ENCODE measurements around the gene AP2A1.

Gene AP2A1

GRCh38 chr19:49793561-49793840, 26.7 kb downstream of the AP2A1 start:
- no peak for DNase-seq (ENCODE audit: low read depth in 2 of 2)

DNA sequence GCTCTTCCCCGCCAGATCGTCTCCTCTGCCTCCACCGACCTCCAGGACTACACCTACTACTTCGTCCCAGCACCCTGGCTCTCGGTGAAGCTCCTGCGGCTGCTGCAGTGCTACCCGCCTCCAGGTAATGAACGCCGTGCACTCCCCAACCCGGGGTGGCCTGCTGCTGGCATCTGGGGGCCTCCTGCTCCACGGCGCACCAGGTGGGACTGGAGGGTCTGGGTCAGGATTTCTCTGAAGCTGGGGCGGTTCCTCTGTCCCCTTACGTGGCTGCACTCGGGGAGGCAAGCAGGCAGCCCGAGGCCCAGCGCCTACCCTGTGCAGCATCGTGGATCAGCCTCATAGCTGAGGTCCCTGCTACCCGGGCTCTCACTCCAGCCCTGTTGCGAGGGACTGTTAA, 28.8 kb downstream of the AP2A1 start:
- no peak for DNase-seq (ENCODE audit: low read depth in 2 of 2)

GRCh38 chr19:49798574-49798973, 31.8 kb downstream of the AP2A1 start:
- no peak for DNase-seq (ENCODE audit: low read depth in 2 of 2)

GRCh38 chr19:49799271-49799797, 32.5 kb downstream of the AP2A1 start:
- no peak for DNase-seq (ENCODE audit: low read depth in 2 of 2)

GRCh38 chr19:49799798-49800376, 33.1 kb downstream of the AP2A1 start:
- DNase-seq (ENCODE audit: low read depth in 2 of 2): no peak

DNA sequence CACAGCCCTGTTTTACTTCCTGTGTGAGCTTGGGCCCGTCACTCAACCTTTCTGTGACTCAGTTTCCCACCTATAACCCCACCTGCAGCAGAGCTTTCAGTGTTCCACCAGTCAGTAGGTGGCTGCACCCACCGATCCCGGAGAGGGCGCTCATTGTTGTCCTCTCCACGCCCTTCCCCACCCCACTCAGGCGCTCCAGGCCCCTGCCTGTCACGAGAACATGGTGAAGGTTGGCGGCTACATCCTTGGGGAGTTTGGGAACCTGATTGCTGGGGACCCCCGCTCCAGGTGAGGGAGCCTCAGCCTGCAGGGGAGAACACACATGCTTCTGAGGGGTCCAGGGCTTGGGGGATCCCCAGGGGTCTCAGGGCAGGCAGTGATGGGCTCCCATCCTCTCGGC, 34.0 kb downstream of the AP2A1 start:
- DNase-seq (ENCODE audit: low read depth in 2 of 2): no peak

- DNase-seq (ENCODE audit: low read depth in 2 of 2): no peak
These were observed 34.6 kb downstream of the AP2A1 start for GRCh38 chr19:49801401-49801888.

DNA sequence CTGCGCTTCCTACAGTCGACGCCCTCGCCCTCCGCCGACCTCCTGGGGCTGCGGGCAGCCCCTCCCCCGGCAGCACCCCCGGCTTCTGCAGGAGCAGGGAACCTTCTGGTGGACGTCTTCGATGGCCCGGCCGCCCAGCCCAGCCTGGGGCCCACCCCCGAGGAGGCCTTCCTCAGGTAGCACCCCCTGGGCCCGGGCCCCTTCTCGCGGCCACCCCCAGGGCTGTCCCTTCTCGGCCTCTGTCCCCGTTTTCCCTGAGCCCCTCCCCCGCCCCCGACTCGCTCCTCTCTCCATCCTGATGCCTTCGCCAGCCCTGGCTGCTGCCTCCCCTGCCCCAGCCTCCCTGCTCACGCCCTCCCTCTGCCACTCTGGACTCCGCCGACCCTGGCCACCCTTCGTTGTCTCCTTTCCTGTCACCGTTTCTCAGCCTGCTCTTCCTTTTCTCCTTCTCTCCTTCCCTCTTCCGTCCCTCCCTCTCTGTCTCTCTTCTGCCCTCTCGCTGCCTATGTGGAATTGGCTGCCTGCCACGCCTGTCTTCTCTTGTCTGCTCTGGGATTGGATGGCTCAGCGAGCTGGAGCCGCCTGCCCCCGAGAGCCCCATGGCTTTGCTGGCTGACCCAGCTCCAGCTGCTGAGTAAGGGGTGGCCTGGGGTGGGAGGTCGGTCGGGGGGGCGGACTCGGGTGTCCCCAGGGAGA, 35.3 kb downstream of the AP2A1 start:
- no peak for DNase-seq (ENCODE audit: low read depth in 2 of 2)

- DNase-seq (ENCODE audit: low read depth in 2 of 2): no peak
These were observed 36.2 kb downstream of the AP2A1 start for GRCh38 chr19:49802836-49803528.

GRCh38 chr19:49803529-49803856, 36.7 kb downstream of the AP2A1 start:
- no peak for DNase-seq (ENCODE audit: low read depth in 2 of 2)

DNA sequence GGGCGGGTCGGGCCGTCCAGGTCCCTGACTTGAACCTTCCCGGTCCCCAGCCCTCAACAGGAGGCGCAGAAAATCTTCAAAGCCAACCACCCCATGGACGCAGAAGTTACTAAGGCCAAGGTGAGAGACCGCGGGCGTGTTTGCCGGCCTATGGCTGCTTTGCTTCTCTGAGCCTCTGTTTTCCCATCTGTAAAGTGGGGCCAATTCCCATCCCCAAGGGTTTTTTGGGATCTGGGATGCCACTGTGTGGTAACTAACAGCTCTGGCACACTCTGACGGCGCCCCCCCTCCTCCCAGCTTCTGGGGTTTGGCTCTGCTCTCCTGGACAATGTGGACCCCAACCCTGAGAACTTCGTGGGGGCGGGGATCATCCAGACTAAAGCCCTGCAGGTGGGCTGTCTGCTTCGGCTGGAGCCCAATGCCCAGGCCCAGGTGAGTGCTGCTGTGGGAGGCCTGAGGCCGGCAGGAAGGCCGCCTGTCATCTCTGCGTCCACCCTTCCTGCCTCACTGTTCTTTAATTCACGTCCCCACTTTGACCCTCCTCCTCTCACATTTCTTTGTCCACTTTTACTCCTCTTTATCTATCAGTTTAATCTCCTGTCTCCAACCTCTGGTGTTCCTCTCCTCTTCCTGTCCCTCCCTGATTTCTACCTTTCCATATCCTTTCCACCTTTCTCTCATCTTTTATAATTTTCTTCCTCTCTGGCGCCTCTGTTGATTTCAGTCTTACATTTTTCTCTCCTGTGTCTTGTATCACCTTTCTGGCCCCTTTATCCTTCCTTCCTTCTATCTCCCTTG, 39.2 kb downstream of the AP2A1 start:
- no peak for DNase-seq (ENCODE audit: low read depth in 2 of 2)

DNA sequence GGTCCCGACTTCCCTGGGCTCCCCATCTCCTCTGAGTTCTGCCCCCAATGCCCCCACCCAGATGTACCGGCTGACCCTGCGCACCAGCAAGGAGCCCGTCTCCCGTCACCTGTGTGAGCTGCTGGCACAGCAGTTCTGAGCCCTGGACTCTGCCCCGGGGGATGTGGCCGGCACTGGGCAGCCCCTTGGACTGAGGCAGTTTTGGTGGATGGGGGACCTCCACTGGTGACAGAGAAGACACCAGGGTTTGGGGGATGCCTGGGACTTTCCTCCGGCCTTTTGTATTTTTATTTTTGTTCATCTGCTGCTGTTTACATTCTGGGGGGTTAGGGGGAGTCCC, 39.8 kb downstream of the AP2A1 start:
- no peak for DNase-seq (ENCODE audit: low read depth in 2 of 2)

DNA sequence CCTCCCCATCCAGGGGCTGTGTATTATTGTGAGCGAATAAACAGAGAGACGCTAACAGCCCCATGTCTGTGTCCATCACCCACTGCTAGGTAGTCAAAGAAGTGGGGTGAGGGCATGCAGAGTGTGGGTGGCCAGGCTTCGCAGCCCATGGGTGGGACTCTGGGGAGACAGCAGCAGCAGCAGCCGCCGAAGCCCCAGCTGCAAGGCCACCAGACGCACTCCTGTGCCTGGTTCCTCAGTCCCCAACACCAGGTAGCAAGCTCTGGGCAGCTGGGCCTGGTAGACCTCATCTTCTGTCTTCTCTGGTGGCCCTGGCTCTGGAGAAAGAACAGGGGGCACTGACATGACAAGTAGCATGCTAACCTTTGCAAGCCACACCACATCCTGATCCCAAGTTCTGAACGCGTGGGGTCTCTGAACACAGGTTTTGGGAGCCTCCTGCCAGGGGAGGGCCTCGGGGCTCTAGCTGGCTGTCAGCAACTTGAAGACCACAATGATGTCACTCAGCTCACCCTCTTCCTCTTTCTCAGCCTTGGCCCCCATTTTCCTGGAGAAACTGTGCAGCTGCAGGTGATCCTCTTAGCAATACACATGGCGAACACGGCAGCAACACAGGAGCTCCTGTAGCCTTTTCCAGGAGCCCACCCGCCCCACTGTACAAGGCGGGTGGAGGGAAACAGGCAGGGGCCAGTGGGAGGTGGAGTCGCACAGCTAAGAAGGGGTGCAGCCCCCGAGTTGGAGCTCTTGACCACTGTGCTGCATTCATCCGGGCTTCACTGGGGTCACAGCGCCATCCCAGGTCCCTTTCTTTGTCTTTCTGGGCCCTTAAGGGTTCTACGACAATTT, 40.5 kb downstream of the AP2A1 start:
- no peak for DNase-seq (ENCODE audit: low read depth in 2 of 2)

DNA sequence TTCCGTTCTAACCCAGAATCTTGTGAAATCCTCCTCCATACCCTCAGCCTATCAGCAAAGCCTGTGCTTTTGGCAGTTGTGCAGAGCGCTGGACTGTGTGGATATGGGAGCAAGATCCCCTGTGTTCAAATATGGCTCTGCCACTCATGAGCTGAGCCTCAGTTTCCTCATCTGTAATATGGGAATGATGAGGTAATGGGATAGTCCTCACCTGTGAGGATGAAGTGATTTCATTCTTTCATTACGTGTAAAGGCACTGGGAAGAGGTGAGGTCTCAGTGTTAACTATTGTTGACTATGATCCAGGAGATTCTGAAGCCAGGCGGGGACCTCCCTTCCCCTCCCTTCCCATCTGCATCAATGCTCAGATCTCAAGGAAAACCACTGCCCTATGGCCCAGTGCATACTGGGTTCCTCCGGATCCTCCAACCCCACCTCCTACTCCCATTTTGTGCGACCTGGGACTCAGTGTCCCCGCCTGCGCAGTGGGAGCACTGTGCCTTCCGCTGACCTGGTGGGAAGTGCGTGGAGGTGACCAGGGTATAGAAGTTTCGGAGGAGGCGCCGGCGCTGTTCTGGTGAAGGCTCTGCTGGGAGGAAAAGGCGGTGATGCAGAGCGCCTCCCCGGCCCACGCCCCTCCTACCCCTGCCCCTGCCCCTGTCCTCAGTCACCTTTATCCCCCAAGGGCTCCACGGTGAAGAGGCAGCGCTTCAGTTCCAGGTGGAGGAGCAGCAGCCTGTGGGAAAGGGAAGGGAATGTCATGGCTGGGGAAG, 41.3 kb downstream of the AP2A1 start:
- DNase-seq (ENCODE audit: low read depth in 2 of 2): no peak

- peak; percentile 81 to 88 for DNase-seq (ENCODE audit: low read depth in 2 of 2)
These were observed 41.9 kb downstream of the AP2A1 start for GRCh38 chr19:49808711-49809159.

DNA sequence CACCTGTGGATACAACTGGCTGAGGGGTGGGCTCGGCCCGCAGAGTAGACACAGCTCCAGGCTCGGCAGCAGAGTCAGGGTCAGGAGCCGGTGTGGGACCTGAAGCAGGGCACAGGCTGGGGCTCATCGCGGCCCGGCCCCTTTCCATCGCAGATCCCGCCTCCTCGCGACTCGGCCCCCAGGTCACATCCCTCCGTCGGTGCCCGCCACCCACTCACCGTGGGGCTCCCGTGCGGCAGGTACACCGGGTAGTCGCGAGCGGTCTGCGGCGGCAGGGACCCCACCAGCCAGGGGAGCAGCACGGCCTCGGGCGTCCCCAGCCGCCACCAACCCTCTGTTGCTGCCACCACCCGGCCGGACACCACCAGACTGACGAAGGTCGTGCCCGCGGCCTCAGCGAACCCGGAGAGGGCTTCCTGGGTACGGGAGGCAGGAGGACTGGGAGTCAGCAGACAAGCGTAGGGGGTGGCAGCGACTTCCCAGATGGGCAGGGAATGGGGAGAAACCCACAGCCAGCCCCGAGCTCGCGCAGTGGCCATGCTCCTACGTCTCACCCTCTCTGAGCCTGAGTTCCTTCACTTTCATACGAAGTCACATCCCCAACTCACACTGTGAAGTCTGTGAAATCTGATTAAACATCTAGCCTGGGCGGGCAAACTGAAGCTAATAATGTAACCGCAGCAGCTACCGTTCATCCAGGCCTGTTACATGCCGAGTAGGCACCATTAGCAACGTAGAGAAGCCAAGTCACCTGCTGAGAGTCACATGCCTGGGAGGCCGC, 42.5 kb downstream of the AP2A1 start:
- DNase-seq (ENCODE audit: low read depth in 2 of 2): peak in 1 of 2 donors; percentile 31

GRCh38 chr19:49809941-49810389, 43.2 kb downstream of the AP2A1 start:
- DNase-seq (ENCODE audit: low read depth in 2 of 2): no peak

DNA sequence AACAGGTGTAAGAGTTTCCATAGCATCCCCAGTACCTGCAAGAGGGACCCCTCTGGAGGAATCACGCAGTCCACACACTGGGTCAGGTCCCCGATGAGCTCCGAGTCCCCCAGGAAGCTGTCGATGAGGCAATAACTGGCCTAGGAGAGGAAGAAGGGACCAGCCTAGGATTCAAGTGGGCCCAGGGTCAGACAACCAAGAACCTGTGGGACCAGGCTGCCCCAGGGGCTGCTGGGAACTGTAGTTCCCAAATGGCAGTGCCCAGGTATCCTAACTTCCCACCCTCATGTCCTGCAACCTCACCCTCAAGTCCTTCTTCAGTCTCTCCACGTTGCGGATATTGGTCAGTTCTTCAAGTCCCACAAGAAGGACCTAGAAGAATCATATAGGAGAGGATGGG, 44.5 kb downstream of the AP2A1 start:
- DNase-seq (ENCODE audit: low read depth in 2 of 2): no peak

DNA sequence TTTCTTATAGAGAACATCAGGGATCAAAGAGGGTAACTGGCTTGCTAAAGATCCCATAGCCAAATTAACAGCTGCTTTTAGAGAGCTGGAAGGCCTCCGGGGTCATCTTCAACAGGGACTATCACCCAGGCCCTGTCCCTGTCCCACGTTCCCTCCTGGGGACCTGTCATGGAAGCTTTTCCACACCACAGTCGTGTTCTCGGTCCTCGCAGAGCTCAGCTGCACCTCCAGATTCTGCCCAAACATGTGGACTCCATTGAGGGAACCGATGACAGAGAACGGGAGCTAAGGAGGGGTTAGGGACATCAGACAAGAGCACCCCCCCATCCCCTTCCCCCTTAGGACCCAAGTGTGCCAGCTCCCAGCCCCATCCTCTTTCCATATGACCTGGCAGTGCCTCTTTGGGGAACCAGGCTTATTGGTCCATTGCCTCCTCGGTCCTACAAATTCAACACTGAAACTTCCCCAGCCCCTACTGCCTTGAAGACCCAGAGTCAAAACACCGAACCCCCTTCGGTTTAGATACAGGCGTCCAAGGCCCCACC, 45.7 kb downstream of the AP2A1 start:
- DNase-seq (ENCODE audit: low read depth in 2 of 2): no peak

All from stimulated activated CD4-positive, alpha-beta T cell treated with anti-CD3 and anti-CD28 coated beads, Interleukin-4, amount 100 ng/mL, for 48 hours (primary cell).